HepG2 (cell line): ENCODE results near the gene KATNA1. TPM values are rescaled to one million over a fixed set of nuclear protein-coding genes. Genes with fewer than 3 reads are reported as not detected.

Source experiments
- GABPB1 ChIP-seq: IDR thresholded peaks from 2 replicates; pipeline ENCODE4 v1.6.1; 2016; ENCODE audit warnings: mild to moderate bottlenecking, missing genetic modification reagents, moderate library complexity, missing compliant biosample characterization
- SMAD3 ChIP-seq: sonication (generic); formaldehyde crosslinking; IDR thresholded peaks from 2 replicates; pipeline ENCODE4 v1.4.0; 2020; ENCODE audit warnings: missing genetic modification reagents
- WIZ ChIP-seq: sonication (generic); formaldehyde crosslinking; IDR thresholded peaks from 2 replicates; pipeline ENCODE4 v1.5.1; 2020; ENCODE audit warnings: mild to moderate bottlenecking, missing genetic modification reagents
- ZNF232 ChIP-seq: sonication (generic); formaldehyde crosslinking; IDR thresholded peaks from 2 replicates; pipeline ENCODE4 v1.4.0; 2020; ENCODE audit warnings: missing genetic modification reagents, borderline replicate concordance
- ZNF562 ChIP-seq: sonication (generic); formaldehyde crosslinking; IDR thresholded peaks from 2 replicates; pipeline ENCODE4 v1.8.0; 2022; ENCODE audit warnings: missing genetic modification reagents, borderline replicate concordance
- ZNF709 ChIP-seq: sonication (generic); formaldehyde crosslinking; IDR thresholded peaks from 2 replicates; pipeline ENCODE4 v1.5.0; 2020; ENCODE audit warnings: mild to moderate bottlenecking, missing genetic modification reagents
- ZSCAN9 ChIP-seq: IDR thresholded peaks from 2 replicates; pipeline ENCODE4 v1.6.1; 2016; ENCODE audit warnings: borderline replicate concordance
- polyA plus RNA-seq, 8 experiments: library from polyadenylated mRNA; depleted of rRNA in 3 of 8; stranded (reverse) in 7 of 8; unstranded in 1 of 8; fragments of >200 nt; fragmentation: Illumina TruSeq in 4 of 8; extraction: Trizol in 4 of 8; gene quantifications; 2 replicates each; pipeline versions ENCODE4 v1.2.1 to v1.2.3, GENCODE V29; 2011 to 2016; ENCODE audit warnings: low read depth in 4 of 8, missing spikeins in 1 of 8, mixed read lengths in 1 of 8; ENCODE audit not compliant: insufficient read depth in 1 of 8
- total RNA-seq, 5 experiments: library from RNA; depleted of rRNA; stranded (reverse); fragments of >200 nt; fragmentation: Illumina TruSeq; extraction: Trizol; gene quantifications; 2 replicates each; pipeline ENCODE4 v1.2.3, GENCODE V29; 2016; ENCODE audit warnings: low read depth in 1 of 5
- TF ChIP-seq, protein P1 (sequence below), 2 experiments: sonication (generic) in 1 of 2; formaldehyde crosslinking in 1 of 2; IDR thresholded peaks; 2 replicates each; pipeline versions ENCODE4 v1.4.0 to v1.6.1; 2018 to 2020; ENCODE audit warnings: missing genetic modification reagents in 2 of 2, borderline replicate concordance in 1 of 2, low read depth in 1 of 2, mild to moderate bottlenecking in 1 of 2, missing biosample characterization in 1 of 2
- TF ChIP-seq, protein P2 (sequence below): sonication (generic); formaldehyde crosslinking; IDR thresholded peaks from 2 replicates; pipeline ENCODE4 v1.4.0; 2020; ENCODE audit warnings: mild to moderate bottlenecking, low read depth, missing genetic modification reagents
- TF ChIP-seq, protein P3 (sequence below): sonication (generic); formaldehyde crosslinking; IDR thresholded peaks from 2 replicates; pipeline ENCODE4 v1.4.0; 2020; ENCODE audit warnings: missing genetic modification reagents
- TF ChIP-seq, protein P4 (sequence below): IDR thresholded peaks from 2 replicates; pipeline ENCODE4 v1.6.1; 2016; ENCODE audit warnings: control low read depth

KATNA1 gene
- total and polyA plus RNA-seq, 2 of the 13 experiments (the other 11 are each of a cell fraction or from before 2014, with no cell fraction given): 14.8 to 25.3 TPM

DNA sequence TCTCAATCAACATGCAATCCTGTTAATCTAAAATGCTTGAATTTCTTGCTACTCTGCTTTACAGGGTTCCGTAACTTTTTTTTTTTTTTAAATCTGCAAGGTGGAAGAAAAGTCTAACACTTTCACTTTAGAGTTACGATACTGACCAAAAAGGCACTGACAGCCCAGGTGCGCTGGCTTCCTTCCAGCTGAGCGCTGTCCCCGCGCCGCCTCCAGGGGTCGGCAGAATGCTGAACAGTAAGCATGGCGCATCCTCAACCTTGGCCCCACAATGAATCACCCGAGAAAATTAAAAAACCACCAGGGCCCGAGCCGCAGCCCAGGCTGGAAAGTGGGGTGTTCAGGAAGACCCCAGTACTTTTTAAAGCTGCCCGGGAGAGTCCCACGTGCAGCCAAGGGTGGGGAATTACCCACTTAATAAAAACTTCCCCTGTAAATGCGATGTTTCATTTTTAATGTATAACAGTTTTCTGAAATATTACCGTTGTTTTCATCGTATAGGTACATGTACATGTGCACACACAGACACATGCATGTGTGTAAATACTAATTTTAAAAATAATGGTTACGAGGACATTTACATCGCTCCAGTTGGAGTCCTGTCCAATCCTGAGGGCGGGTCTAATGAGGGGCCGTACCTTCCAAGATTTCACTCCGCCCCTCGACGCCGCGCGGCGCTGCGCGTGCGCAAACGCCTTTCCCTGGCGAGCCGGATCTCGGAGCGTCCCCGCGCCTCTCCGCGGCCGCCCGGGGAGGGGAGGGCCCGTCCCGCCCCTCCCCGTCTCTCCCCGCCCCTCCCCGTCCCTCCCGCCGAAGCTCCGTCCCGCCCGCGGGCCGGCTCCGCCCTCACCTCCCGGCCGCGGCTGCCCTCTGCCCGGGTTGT is 82.7 kb downstream of the KATNA1 start, which contains the start of gene GINM1 (continued):
- TF ChIP-seq, protein P1, sequence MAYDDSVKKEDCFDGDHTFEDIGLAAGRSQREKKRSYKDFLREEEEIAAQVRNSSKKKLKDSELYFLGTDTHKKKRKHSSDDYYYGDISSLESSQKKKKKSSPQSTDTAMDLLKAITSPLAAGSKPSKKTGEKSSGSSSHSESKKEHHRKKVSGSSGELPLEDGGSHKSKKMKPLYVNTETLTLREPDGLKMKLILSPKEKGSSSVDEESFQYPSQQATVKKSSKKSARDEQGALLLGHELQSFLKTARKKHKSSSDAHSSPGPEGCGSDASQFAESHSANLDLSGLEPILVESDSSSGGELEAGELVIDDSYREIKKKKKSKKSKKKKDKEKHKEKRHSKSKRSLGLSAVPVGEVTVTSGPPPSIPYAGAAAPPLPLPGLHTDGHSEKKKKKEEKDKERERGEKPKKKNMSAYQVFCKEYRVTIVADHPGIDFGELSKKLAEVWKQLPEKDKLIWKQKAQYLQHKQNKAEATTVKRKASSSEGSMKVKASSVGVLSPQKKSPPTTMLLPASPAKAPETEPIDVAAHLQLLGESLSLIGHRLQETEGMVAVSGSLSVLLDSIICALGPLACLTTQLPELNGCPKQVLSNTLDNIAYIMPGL (CRISPR knock-in tag; IDR thresholded peaks at IDR 0.05; ENCODE audit: borderline replicate concordance in 1 of 2, low read depth in 1 of 2): peak; percentile 49 to 89; a peak in 3 of 4 replicates
- TF ChIP-seq ZNF232 (CRISPR knock-in tag) (0 out of 2 replicates have a peak, but pooled peaks have one; percentile 60), ZNF709 (CRISPR knock-in tag) (no peak), ZSCAN9 (CRISPR knock-in tag) (no peak; the same call in 1 of the 2 replicates), WIZ (CRISPR knock-in tag) (no peak), SMAD3 (CRISPR knock-in tag) (peak; percentile 48; the same call in 1 of the 2 replicates), GABPB1 (peak; percentile 30; the same call in 1 of the 2 replicates), ZNF562 (CRISPR knock-in tag) (no peak)
- TF ChIP-seq, protein P2, sequence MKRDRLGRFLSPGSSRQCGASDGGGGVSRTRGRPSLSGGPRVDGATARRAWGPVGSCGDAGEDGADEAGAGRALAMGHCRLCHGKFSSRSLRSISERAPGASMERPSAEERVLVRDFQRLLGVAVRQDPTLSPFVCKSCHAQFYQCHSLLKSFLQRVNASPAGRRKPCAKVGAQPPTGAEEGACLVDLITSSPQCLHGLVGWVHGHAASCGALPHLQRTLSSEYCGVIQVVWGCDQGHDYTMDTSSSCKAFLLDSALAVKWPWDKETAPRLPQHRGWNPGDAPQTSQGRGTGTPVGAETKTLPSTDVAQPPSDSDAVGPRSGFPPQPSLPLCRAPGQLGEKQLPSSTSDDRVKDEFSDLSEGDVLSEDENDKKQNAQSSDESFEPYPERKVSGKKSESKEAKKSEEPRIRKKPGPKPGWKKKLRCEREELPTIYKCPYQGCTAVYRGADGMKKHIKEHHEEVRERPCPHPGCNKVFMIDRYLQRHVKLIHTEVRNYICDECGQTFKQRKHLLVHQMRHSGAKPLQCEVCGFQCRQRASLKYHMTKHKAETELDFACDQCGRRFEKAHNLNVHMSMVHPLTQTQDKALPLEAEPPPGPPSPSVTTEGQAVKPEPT (CRISPR knock-in tag): no peak
- TF ChIP-seq, protein P3, sequence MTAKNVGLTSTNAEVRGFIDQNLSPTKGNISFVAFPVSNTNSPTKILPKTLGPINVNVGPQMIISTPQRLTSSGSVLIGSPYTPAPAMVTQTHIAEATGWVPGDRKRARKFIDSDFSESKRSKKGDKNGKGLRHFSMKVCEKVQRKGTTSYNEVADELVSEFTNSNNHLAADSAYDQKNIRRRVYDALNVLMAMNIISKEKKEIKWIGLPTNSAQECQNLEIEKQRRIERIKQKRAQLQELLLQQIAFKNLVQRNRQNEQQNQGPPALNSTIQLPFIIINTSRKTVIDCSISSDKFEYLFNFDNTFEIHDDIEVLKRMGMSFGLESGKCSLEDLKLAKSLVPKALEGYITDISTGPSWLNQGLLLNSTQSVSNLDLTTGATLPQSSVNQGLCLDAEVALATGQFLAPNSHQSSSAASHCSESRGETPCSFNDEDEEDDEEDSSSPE (CRISPR knock-in tag): no peak; the same call in 1 of the 2 replicates
- TF ChIP-seq, protein P4, sequence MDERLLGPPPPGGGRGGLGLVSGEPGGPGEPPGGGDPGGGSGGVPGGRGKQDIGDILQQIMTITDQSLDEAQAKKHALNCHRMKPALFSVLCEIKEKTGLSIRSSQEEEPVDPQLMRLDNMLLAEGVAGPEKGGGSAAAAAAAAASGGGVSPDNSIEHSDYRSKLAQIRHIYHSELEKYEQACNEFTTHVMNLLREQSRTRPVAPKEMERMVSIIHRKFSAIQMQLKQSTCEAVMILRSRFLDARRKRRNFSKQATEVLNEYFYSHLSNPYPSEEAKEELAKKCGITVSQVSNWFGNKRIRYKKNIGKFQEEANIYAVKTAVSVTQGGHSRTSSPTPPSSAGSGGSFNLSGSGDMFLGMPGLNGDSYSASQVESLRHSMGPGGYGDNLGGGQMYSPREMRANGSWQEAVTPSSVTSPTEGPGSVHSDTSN (CRISPR knock-in tag): no peak
